GM19395 (cell line): ENCODE data around the gene BCKDHB.

ENCODE experiments used
- ATAC-seq: cut with Tn5 transposase; IDR thresholded peaks from one replicate; pipeline ENCODE4 v1.9.1; 2021; ENCODE audit warnings: mild to moderate bottlenecking, moderate library complexity; ENCODE audit not compliant: unreplicated experiment

The BCKDHB gene

GRCh38 chr6:80148220-80148619, 41.7 kb downstream of the BCKDHB start:
- ATAC-seq = peak; percentile 65

- ATAC-seq = no peak
Observed at GRCh38 chr6:80151635-80152034, 45.2 kb downstream of the BCKDHB start.

GRCh38 chr6:80154160-80154559, 47.7 kb downstream of the BCKDHB start:
- ATAC-seq = no peak

GRCh38 chr6:80156221-80156620, 49.8 kb downstream of the BCKDHB start:
- ATAC-seq = no peak

GRCh38 chr6:80158478-80158989, 52.1 kb downstream of the BCKDHB start:
- ATAC-seq = no peak

- no peak for ATAC-seq
Observed at GRCh38 chr6:80161434-80161833, 55.0 kb downstream of the BCKDHB start.

- ATAC-seq = peak; percentile 80
Observed at GRCh38 chr6:80163754-80164187, 57.3 kb downstream of the BCKDHB start.

- ATAC-seq = peak; percentile 92
Observed at GRCh38 chr6:80165143-80165542, 58.7 kb downstream of the BCKDHB start.

- ATAC-seq = no peak
Observed at GRCh38 chr6:80165819-80166218, 59.3 kb downstream of the BCKDHB start.

GRCh38 chr6:80170433-80170832, 64.0 kb downstream of the BCKDHB start:
- ATAC-seq = no peak

- ATAC-seq = no peak
Observed at GRCh38 chr6:80173411-80173810, 66.9 kb downstream of the BCKDHB start.

GRCh38 chr6:80174900-80175572, 68.6 kb downstream of the BCKDHB start:
- ATAC-seq = peak; percentile 65

- no peak for ATAC-seq
Observed at GRCh38 chr6:80179695-80180094, 73.2 kb downstream of the BCKDHB start.

GRCh38 chr6:80181352-80182081, 75.0 kb downstream of the BCKDHB start:
- peak; percentile 78 for ATAC-seq

GRCh38 chr6:80182308-80182707, 75.8 kb downstream of the BCKDHB start:
- ATAC-seq = no peak

- ATAC-seq = no peak
Observed at GRCh38 chr6:80183019-80183795, 76.7 kb downstream of the BCKDHB start.

GRCh38 chr6:80185492-80185891, 79.0 kb downstream of the BCKDHB start:
- ATAC-seq = no peak

- no peak for ATAC-seq
Observed at GRCh38 chr6:80186082-80186481, 79.6 kb downstream of the BCKDHB start.

GRCh38 chr6:80196906-80197305, 90.4 kb downstream of the BCKDHB start:
- no peak for ATAC-seq

- ATAC-seq = no peak
Observed at GRCh38 chr6:80197474-80197873, 91.0 kb downstream of the BCKDHB start.

- ATAC-seq = no peak
Observed at GRCh38 chr6:80197986-80198385, 91.5 kb downstream of the BCKDHB start.
